AG04450 (cell line): ENCODE measurements around the gene LRRC75A. TPM values are rescaled to one million over a fixed set of nuclear protein-coding genes. Genes with fewer than 3 reads are reported as not detected.
A peak's percentile ranks its signal among the peaks of the same experiment; 100 is the strongest.

Experiments
- CTCF ChIA-PET: fragments of 300-600, 350-600 bp; formaldehyde crosslinking; extraction: SDS; loops from one replicate; lab custom pipeline; 2022; ENCODE audit warnings: antibody characterized with exemption, inconsistent platforms; lab: Charles Lee
- POLR2A ChIA-PET: fragments of 350-600 bp; formaldehyde crosslinking; extraction: SDS; loops from one replicate; lab custom pipeline; 2021; ENCODE audit warnings: antibody characterized with exemption, inconsistent platforms; lab: Yijun Ruan, JAX
- DNase-seq: peaks from one replicate; pipeline ENCODE4 v3.0.0-alpha.2; 2011; ENCODE audit warnings: low read depth, low spot score
- H3K27ac ChIP-seq: one replicate; pipeline ENCODE4 v1.5.1; 2012; ENCODE audit warnings: low read depth, low read length, control low read depth
- H3K27me3 ChIP-seq: one replicate; pipeline ENCODE4 v1.6.0; 2012; ENCODE audit warnings: low read length; ENCODE audit not compliant: control insufficient read depth, insufficient read depth
- H3K4me3 ChIP-seq: 2 replicates; pipeline ENCODE4 v1.5.1; 2011; ENCODE audit warnings: mild to moderate bottlenecking, low read depth, low read length, control low read depth
- H3K9me3 ChIP-seq: 2 replicates; pipeline ENCODE4 v1.5.1; 2012; ENCODE audit warnings: low read length; ENCODE audit not compliant: control insufficient read depth, insufficient read depth
- CTCF ChIP-seq: IDR thresholded peaks from 2 replicates; pipeline ENCODE4 v1.5.1; 2011; ENCODE audit warnings: low read depth, low read length, control low read depth, inconsistent platforms
- polyA plus RNA-seq: library from polyadenylated mRNA; depleted of rRNA; stranded (reverse); fragments of >200 nt; gene quantifications from 2 replicates; pipeline ENCODE4 v1.2.3, GENCODE V29; 2011

The LRRC75A gene
- polyA plus RNA-seq, 1 experiment = 1.2 TPM

- peak overlapping the region; percentile 87 for H3K27ac ChIP-seq
- H3K27me3 ChIP-seq = no peaks in the 10 kb centered on the region
- TF ChIP-seq CTCF = no peak
- no peak overlapping the region for H3K4me3 ChIP-seq
- CTCF ChIA-PET = interaction anchor here (0.8 to 2.7 kb wide), 4 partner anchors 23 to 114 kb away, joined by 3 to 11 read pairs (median 4); no protein-coding TSS in a partner anchor
- H3K9me3 ChIP-seq = no peaks in the 10 kb centered on the region; the same call in 1 of the 2 replicates
- POLR2A ChIA-PET = interaction anchor here (0.5 to 0.9 kb wide), 3 partner anchors 14 to 92 kb away, joined by 3 to 4 read pairs (median 3); no protein-coding TSS in a partner anchor
- peak; percentile 58 for DNase-seq
Measured at GRCh38 chr17:16477255-16477654, 14.7 kb downstream of the LRRC75A start.

- Histone ChIP-seq H3K9me3 (no peaks in the 10 kb centered on the region; the same call in 1 of the 2 replicates), H3K4me3 (no peak overlapping the region), H3K27me3 (no peaks in the 10 kb centered on the region), H3K27ac (no peak overlapping the region)
- no peak for DNase-seq
- POLR2A ChIA-PET = interaction anchor here (0.6 to 0.7 kb wide), 2 partner anchors 19 to 24 kb away, joined by 3 to 5 read pairs; no protein-coding TSS in a partner anchor
- no peak for TF ChIP-seq CTCF
- CTCF ChIA-PET = interaction anchor here (1.0 to 2.7 kb wide), 5 partner anchors 21 to 114 kb away, joined by 3 to 11 read pairs (median 4); no protein-coding TSS in a partner anchor
Measured at GRCh38 chr17:16475179-16475704, 16.8 kb downstream of the LRRC75A start.

DNA sequence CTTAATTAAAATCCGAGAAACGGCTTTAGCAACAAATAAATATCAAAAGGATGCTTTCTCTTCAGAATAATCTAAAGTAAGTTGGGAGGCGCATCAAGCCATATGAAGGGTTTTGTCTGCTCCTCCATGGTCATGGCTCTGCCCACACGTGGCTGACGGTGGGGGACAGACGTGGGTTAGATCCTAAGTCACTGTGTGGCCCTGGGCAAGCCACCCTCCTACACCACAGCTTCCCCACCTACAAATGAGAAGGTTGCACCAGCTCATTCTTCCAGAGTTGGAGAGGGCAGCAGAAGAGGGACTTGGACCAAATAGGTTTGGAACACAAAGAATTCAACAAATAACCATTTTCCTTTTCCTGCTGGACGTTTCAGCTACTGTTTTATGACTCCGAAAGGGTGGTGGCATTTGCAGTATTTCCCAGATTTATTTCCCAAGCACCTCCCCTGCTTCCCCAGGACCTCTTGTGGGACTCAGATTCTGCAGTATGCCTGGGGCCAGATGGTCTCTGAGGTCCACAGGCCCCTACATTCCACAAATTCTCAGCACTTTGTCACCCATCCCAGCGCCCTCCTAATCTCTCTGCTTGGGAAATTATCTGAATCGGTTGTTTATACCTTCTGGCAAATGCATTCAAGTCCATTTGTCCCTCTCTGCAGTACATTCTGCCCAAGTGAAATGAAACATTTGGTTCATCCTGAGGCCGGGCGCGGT lies 17.8 kb downstream of the LRRC75A start:
- Histone ChIP-seq H3K9me3 (no peaks in the 10 kb centered on the region; the same call in 1 of the 2 replicates), H3K4me3 (no peak overlapping the region), H3K27ac (no peak overlapping the region), H3K27me3 (no peaks in the 10 kb centered on the region)
- POLR2A ChIA-PET = no interaction called here
- CTCF ChIA-PET = no interaction called here
- no peak for TF ChIP-seq CTCF
- no peak for DNase-seq

GRCh38 chr17:16473044-16474011 lies 18.7 kb downstream of the LRRC75A start:
- CTCF ChIA-PET = no interaction called here
- Histone ChIP-seq H3K27ac (no peak overlapping the region), H3K27me3 (no peaks in the 10 kb centered on the region), H3K9me3 (no peaks in the 10 kb centered on the region; the same call in 1 of the 2 replicates), H3K4me3 (no peak overlapping the region)
- DNase-seq = no peak
- POLR2A ChIA-PET = no interaction called here
- no peak for TF ChIP-seq CTCF
